Measurements from ENCODE around the gene XRCC1.

DNA sequence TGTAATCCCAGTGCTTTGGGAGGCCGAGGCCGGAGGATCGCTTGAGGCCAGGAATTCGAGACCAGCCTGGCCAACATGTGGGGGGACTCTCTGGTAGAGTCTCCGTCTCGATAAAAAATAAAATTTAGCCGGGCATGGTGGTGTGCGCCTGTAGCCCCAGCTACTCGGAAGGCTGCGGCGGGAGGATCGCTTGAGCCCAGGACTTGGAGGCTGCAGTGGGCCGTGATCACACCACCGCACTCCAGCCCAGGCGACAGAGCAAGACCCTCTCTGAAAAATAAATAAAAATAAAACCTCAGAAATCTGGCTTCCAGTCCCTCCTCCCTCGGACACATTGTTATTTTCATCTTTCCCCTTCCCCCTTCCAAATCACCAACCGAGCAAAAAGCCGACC lies 20.3 kb upstream of the XRCC1 start:
- TF ChIP-seq, protein P1, sequence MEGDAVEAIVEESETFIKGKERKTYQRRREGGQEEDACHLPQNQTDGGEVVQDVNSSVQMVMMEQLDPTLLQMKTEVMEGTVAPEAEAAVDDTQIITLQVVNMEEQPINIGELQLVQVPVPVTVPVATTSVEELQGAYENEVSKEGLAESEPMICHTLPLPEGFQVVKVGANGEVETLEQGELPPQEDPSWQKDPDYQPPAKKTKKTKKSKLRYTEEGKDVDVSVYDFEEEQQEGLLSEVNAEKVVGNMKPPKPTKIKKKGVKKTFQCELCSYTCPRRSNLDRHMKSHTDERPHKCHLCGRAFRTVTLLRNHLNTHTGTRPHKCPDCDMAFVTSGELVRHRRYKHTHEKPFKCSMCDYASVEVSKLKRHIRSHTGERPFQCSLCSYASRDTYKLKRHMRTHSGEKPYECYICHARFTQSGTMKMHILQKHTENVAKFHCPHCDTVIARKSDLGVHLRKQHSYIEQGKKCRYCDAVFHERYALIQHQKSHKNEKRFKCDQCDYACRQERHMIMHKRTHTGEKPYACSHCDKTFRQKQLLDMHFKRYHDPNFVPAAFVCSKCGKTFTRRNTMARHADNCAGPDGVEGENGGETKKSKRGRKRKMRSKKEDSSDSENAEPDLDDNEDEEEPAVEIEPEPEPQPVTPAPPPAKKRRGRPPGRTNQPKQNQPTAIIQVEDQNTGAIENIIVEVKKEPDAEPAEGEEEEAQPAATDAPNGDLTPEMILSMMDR (IDR thresholded peaks at IDR 0.05), result no peak
- no peak for TF ChIP-seq POLR2A (IDR thresholded peaks at IDR 0.05)

Data from body of pancreas (tissue), 4 donors.